Metanephros (tissue), 1 donor: ENCODE measurements around the gene INSM2. TPM values are rescaled to one million over a fixed set of nuclear protein-coding genes. Genes with fewer than 3 reads are reported as not detected.

Experiments
- total RNA-seq: library from RNA; depleted of rRNA; stranded (reverse); fragments of >200 nt; gene quantifications from one replicate; pipeline ENCODE4 v1.2.3, GENCODE V29; 2014

Gene INSM2, protein sequence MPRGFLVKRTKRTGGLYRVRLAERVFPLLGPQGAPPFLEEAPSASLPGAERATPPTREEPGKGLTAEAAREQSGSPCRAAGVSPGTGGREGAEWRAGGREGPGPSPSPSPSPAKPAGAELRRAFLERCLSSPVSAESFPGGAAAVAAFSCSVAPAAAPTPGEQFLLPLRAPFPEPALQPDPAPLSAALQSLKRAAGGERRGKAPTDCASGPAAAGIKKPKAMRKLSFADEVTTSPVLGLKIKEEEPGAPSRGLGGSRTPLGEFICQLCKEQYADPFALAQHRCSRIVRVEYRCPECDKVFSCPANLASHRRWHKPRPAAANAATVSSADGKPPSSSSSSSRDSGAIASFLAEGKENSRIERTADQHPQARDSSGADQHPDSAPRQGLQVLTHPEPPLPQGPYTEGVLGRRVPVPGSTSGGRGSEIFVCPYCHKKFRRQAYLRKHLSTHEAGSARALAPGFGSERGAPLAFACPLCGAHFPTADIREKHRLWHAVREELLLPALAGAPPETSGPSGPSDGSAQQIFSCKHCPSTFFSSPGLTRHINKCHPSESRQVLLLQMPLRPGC
- total RNA-seq = not detected

DNA sequence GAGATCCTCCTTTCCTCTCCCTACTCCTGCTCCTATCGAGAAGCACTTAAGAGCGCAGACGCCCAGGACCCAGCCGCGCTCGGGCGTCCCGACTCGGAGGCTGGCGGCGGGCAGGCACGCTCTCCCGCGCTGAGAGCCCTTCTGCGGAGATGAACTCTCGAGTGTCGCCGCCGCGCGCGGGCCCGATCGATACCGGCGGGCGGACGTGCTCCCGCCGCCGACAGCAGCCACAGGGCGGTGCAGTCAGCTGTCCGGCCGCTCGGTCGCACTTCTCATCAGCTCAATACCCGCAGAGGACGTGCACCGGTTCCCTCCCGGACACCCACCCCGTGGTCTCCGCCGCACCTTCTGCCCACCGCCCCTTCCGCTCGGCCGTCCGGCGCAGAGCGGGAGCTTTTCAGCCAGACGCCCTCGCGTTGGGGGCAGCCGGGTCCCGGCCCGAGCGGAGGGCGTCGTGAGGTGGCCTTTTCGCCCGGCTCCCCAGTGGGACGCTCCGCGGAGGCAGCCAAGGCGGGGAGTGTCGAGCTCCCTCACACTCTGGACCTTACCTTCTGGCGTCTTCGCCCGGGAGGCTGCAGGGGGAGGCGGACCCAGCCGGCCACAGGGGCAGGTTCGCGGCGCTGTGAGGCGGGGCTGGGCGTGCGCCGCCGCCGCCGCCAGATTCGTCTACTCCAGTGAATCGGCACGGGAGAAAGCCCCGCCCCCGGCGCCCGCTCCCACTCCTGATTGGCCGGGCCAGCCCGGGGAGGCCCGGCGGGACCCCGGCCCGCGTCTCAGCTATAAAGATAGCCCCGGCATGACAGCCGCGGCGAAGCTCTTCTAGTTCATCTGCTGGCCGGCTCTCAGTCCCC, at the start of gene INSM2:
Gene INSM2, plus strand, starts transcription at position 808 of the 851 bp plus-strand sequence. CDS start 89 bp downstream, outside the sequence.

Other genes starting within 250 kb of the INSM2 start
- 148 TPM for gene PSMA6, start 241.8 kb upstream of the INSM2 start, total RNA-seq
- 209 TPM for gene NFKBIA, start 129.4 kb upstream of the INSM2 start, total RNA-seq